ENCODE measurements around the gene PSD4.
"Not testable (repeated sequence)": the region's sequence is repeated elsewhere in the genome, so short reads cannot be mapped to it uniquely, and the experiment has no call there.

Gene PSD4

DNA sequence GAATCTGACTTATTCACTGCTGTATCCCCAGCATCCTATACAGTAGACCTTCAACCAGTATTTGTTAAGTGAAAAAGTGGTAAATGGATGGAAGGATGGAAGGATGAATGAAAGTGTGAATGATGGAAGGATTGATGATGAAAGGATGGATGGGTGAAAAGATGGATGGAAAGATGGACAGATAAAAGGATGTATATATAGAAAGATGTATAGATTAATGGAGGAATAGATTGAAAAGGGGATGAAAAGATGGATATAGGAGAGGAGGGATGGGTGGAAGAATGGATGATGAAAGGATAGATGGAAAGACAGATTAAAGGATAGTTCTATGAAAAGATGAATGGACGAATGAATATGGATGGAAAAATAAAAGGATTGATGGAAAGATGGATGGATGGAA is 50.0 kb downstream of the PSD4 start:
- no peak for DNase-seq (ENCODE audit: low read depth)

GRCh38 chr2:113224647-113225236 is 51.0 kb downstream of the PSD4 start:
- DNase-seq (ENCODE audit: low read depth), result no peak

GRCh38 chr2:113225263-113226259 is 51.8 kb downstream of the PSD4 start:
- DNase-seq (ENCODE audit: low read depth), result no peak

- no peak for DNase-seq (ENCODE audit: low read depth)
These were observed 52.7 kb downstream of the PSD4 start for GRCh38 chr2:113226462-113226861.

DNA sequence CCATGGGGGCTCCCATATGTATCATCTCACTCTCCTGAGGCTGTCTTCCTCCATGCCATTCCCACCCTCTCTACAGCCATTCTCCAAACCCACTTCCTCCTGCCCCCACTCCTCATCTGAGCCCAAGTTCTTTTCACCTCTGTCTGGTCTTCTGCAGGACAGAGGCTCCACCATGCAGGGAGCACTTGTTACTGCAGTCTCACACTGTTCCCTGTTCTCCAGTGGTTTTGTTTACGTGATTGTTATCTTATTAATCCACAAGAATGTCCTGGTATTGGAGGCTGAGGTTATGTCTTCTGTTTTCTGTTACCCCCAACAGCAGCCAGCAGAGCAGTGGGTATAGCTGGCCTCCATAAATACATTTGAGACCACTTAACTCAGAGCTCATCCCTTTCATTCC is 53.5 kb downstream of the PSD4 start:
- no peak for DNase-seq (ENCODE audit: low read depth)

- DNase-seq (ENCODE audit: low read depth), result no peak
These were observed 53.9 kb downstream of the PSD4 start for GRCh38 chr2:113227698-113228097.

- DNase-seq (ENCODE audit: low read depth), result no peak
These were observed 54.6 kb downstream of the PSD4 start for GRCh38 chr2:113228351-113228750.

GRCh38 chr2:113228991-113229716 is 55.4 kb downstream of the PSD4 start:
- DNase-seq (ENCODE audit: low read depth), result no peak

DNA sequence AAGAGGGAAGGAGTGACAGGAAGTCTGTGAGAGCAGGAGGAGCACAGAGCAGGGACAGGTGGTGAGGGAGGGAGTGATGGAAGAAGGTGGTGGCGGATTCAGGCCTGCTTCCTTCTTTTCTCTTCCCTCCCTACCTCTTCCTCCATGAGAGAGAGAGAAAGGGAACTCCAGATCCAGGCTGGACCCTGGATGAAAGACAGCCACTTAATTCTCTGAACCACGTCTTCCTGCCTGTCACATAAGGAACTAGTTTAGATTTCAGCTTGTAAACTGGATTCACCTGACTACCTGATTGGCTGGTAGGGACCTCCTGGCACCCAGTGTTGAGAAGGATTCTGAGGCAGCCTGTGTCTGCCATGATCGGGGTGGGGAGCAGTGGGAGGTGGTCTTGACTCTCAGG is 56.0 kb downstream of the PSD4 start:
- no peak for DNase-seq (ENCODE audit: low read depth)

DNA sequence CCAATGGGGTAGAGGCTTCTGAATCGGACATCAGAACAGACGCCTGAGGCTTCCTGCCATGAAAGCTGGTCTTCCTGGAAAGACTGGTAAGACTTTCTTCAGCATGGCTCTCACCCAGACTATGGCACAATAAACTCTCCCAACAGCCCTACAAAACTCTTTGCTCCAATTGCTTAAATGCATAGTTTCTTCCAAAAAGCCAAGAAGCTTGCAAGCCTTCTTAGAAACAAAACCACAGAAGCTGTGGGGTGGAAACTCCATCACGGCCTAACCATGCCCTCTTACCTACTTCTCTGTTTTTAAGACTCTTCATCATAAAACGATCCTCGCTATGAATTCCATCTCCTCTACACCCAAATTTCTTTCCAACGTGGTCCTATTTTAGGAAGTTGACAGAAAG is 56.8 kb downstream of the PSD4 start:
- no peak for DNase-seq (ENCODE audit: low read depth)

- no peak for DNase-seq (ENCODE audit: low read depth)
These were observed 57.3 kb downstream of the PSD4 start for GRCh38 chr2:113231064-113231463.

DNA sequence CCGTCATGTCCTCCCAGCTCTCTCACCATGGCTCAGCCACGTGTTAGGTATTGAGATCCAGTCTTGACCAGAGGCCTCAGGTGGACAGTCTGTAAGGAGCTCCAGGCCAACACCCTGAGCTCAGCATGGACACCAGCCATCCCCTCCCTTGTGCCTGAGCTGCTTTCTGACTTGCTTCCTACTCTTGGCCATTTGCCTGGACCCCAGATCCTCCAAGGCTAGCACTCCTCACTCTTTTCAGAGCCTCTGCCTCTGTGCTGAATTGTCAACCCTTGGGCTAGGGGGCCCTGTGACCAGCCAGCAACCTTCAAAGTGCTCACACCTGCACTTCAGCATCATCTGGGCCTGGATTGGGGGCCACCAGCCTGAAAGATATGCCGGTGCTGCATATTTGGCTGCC is 58.4 kb downstream of the PSD4 start:
- no peak for DNase-seq (ENCODE audit: low read depth)

- DNase-seq (ENCODE audit: low read depth), result no peak
These were observed 59.0 kb downstream of the PSD4 start for GRCh38 chr2:113232740-113233139.

DNA sequence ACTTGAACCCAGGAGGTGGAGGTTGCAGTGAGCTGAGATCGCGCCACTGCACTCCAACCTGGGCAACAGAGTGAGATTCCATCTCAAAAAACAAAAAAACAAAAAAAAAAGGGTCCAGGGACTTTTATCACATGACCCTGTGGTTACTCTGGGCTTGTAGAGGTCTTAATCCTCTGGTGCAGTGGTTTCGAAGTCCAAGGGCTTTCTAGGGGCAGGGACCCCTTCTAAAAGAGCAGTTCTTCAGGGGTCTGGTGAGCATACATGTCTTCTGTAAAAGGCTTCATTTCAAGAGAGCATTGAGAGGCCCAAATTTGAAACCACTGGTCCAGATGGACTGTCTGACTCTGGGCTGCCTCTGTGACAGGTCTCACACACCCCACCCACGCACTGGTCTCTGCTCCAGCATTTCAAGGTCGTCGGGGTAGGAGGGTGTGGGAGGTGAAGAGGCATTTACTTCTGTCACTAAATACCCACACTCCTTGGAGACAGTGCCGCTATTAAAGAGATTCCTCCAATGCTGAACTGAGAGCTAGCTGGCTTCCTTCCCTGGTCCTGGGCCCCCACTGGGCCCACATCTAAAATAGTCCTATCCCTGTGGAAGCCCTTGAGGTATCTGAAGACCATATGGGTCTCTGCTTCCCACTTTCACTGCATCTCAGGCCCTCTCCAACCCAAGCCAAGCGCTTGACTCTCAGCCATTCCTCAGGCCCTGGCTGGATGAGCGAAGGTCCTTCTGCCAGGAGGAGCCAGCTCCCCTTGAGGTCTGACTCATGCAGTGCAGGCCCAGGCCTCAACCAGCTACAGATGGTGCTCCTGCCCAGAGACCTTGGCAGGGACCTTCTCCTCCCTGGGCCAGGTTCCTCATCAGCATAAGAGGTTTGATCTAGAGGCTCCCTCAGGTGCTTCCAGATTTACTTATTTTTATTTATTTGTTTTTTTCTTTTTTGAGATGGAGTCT is 60.1 kb downstream of the PSD4 start:
- no peak for DNase-seq (ENCODE audit: low read depth)

GRCh38 chr2:113234721-113235346 is 61.1 kb downstream of the PSD4 start:
- no peak for DNase-seq (ENCODE audit: low read depth)

DNA sequence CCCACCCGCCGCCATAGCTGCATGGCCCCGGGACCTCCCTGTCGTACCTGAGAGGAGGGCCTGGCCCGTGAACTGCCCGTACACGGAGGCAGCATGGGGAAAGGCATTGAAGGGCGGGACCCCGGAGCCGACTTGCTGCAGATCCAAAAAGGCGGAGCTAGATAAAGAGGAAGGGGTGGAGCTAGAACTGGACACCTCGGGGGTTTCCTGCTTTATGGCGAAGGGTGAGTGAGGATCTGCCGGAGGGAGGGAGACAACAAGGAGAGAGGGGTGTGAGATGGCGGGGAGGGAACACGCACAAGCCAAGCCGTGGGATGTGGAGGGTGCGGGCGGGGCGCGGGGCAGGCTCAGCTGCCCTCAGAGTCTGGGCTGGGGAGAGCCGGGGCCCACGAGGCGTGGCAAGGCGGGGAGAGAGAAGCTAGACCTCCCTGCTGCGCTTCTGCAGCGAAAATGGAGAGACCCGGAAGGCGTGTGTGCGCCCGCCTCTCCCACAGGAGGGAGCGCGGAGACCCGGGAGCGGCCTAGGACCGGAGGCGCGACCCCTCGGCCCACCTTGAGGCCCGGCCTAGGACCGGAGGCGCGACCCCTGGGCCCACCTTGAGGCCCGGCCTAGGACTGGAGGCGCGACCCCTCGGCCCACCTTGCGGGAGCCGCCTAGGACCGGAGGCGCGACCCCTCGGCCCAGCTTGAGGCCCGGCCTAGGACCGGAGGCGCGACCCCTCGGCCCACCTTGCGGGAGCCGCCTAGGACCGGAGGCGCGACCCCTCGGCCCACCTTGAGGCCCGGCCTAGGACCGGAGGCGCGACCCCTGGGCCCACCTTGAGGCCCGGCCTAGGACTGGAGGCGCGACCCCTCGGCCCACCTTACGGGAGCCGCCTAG is 61.8 kb downstream of the PSD4 start:
- not testable (repeated sequence) for DNase-seq (ENCODE audit: low read depth)

- DNase-seq (ENCODE audit: low read depth), result no peak
These were observed 62.8 kb downstream of the PSD4 start for GRCh38 chr2:113236367-113237159.

GRCh38 chr2:113237604-113238160 is 63.9 kb downstream of the PSD4 start:
- no peak for DNase-seq (ENCODE audit: low read depth)

All from GM04503 (cell line).